Spleen (tissue), 7 donors: ENCODE data around the gene CAMK2B.

ENCODE experiments used
- CTCF ChIP-seq, 11 experiments: fragments of 200-600 bp in 7 of 11; fragments of 450-650 bp in 4 of 11; sonication (generic) in 4 of 11; IDR thresholded peaks in 8 of 11; conservative IDR thresholded peaks in 3 of 11; 1 replicate in 7 of 11; 2 replicates in 4 of 11; pipeline versions ENCODE4 v1.4.0 to v1.8.0; 2016 to 2021; ENCODE audit warnings: antibody characterized with exemption in 11 of 11, inconsistent platforms in 4 of 11, mild to moderate bottlenecking in 1 of 11
- POLR2A ChIP-seq, 3 donors: fragments of 450-650 bp; IDR thresholded peaks; one replicate each; pipeline ENCODE4 v1.5.1; 2017; ENCODE audit warnings: antibody characterized with exemption in 3 of 3, mild to moderate bottlenecking in 1 of 3
- POLR2AphosphoS5 ChIP-seq, 3 donors: sonication (generic); formaldehyde crosslinking; IDR thresholded peaks; one replicate each; pipeline ENCODE4 v1.5.1; 2017; ENCODE audit warnings: antibody characterized with exemption in 3 of 3
- donor health status: DM: no; HTN: no; CAD: no; lungs with moderate emphysema.
- donor health status: DM: no; HTN: no; CAD: no.
- donor health status: DM: no; HTN: no; CAD: no.

GRCh38 chr7:44280636-44280992 lies 44.8 kb downstream of the CAMK2B start:
- TF ChIP-seq CTCF (IDR thresholded peaks at IDR 0.05 in 8 of 11, conservative IDR thresholded peaks at IDR 0.05 in 3 of 11) (no peak), POLR2AphosphoS5 (IDR thresholded peaks at IDR 0.05) (no peak), POLR2A (IDR thresholded peaks at IDR 0.05) (no peak)
